GM19238 (cell line): ENCODE data around the gene FBP2.
A peak's percentile ranks its signal among the peaks of the same experiment; 100 is the strongest.

Experiments
- DNase-seq: peaks from one replicate; pipeline ENCODE4 v3.0.0; 2011; ENCODE audit warnings: low spot score; ENCODE audit not compliant: insufficient read length

Gene FBP2

GRCh38 chr9:94593459-94594345, at the start of gene FBP2:
FBP2 (minus strand) TSS chr9:94593824; CDS start chr9:94593726, 98 bp downstream.
- no peak for DNase-seq

GRCh38 chr9:94643176-94643575, 49.6 kb upstream of the FBP2 start:
- DNase-seq = no peak

- DNase-seq = no peak
Observed at GRCh38 chr9:94642501-94642900, 48.9 kb upstream of the FBP2 start.

- DNase-seq = no peak
Observed at GRCh38 chr9:94639999-94640376, 46.4 kb upstream of the FBP2 start.

GRCh38 chr9:94639061-94639998, 45.7 kb upstream of the FBP2 start, which contains the start of gene FBP1:
FBP1 (minus strand) TSS chr9:94639518; CDS start chr9:94639310, 208 bp downstream.
- peak; percentile 16 for DNase-seq

GRCh38 chr9:94638335-94639060, 44.9 kb upstream of the FBP2 start:
- DNase-seq = no peak

- DNase-seq = no peak
Observed at GRCh38 chr9:94632737-94633136, 39.1 kb upstream of the FBP2 start.

- no peak for DNase-seq
Observed at GRCh38 chr9:94631599-94631998, 38.0 kb upstream of the FBP2 start.

GRCh38 chr9:94630833-94631232, 37.2 kb upstream of the FBP2 start:
- DNase-seq = no peak

GRCh38 chr9:94630281-94630680, 36.7 kb upstream of the FBP2 start:
- DNase-seq = no peak

- DNase-seq = no peak
Observed at GRCh38 chr9:94627287-94627686, 33.7 kb upstream of the FBP2 start.

GRCh38 chr9:94625835-94626234, 32.2 kb upstream of the FBP2 start:
- no peak for DNase-seq

GRCh38 chr9:94624629-94625028, 31.0 kb upstream of the FBP2 start:
- no peak for DNase-seq

- DNase-seq = peak; percentile 25
Observed at GRCh38 chr9:94623253-94623652, 29.6 kb upstream of the FBP2 start.

GRCh38 chr9:94622087-94622800, 28.6 kb upstream of the FBP2 start:
- DNase-seq = no peak

GRCh38 chr9:94619026-94619425, 25.4 kb upstream of the FBP2 start:
- DNase-seq = no peak

- no peak for DNase-seq
Observed at GRCh38 chr9:94613003-94613402, 19.4 kb upstream of the FBP2 start.

- DNase-seq = no peak
Observed at GRCh38 chr9:94612071-94612470, 18.4 kb upstream of the FBP2 start.

GRCh38 chr9:94611638-94612068, 18.0 kb upstream of the FBP2 start:
- no peak for DNase-seq

GRCh38 chr9:94610181-94610606, 16.6 kb upstream of the FBP2 start:
- DNase-seq = no peak

GRCh38 chr9:94607423-94607691, 13.7 kb upstream of the FBP2 start:
- DNase-seq = no peak
